ENCODE data around the gene ST6GALNAC4.
A peak's percentile ranks its signal among the peaks of the same experiment; 100 is the strongest.

Gene ST6GALNAC4

GRCh38 chr9:127910613-127911205 is 6.1 kb downstream of the ST6GALNAC4 start:
- DNase-seq, result peak; percentile 58

GRCh38 chr9:127909839-127910273 is 7.0 kb downstream of the ST6GALNAC4 start:
- DNase-seq, result no peak

- DNase-seq, result no peak
Observed at GRCh38 chr9:127908660-127908926, 8.2 kb downstream of the ST6GALNAC4 start.

- no peak for DNase-seq
Observed at GRCh38 chr9:127907867-127908659, 8.8 kb downstream of the ST6GALNAC4 start.

- no peak for DNase-seq
Observed at GRCh38 chr9:127905788-127906191, 11.1 kb downstream of the ST6GALNAC4 start.

GRCh38 chr9:127905004-127905728 is 11.7 kb downstream of the ST6GALNAC4 start:
- DNase-seq, result no peak

GRCh38 chr9:127904561-127905003 is 12.3 kb downstream of the ST6GALNAC4 start:
- no peak for DNase-seq

GRCh38 chr9:127903557-127904475 is 13.0 kb downstream of the ST6GALNAC4 start:
- no peak for DNase-seq

- peak; percentile 65 for DNase-seq
Observed at GRCh38 chr9:127899128-127899943, 17.5 kb downstream of the ST6GALNAC4 start, which contains the start of gene ST6GALNAC6. Gene ST6GALNAC6 (minus strand): TSS chr9:127899603. CDS start chr9:127897981, 1,622 bp downstream.

- DNase-seq, result peak; percentile 77
Observed at GRCh38 chr9:127898433-127899127, 18.3 kb downstream of the ST6GALNAC4 start.

GRCh38 chr9:127897193-127897692 is 19.6 kb downstream of the ST6GALNAC4 start:
- DNase-seq, result peak; percentile 75

GRCh38 chr9:127896395-127897192 is 20.2 kb downstream of the ST6GALNAC4 start:
- no peak for DNase-seq

- DNase-seq, result no peak
Observed at GRCh38 chr9:127895811-127896210, 21.0 kb downstream of the ST6GALNAC4 start.

GRCh38 chr9:127893392-127893791 is 23.4 kb downstream of the ST6GALNAC4 start:
- DNase-seq, result no peak

- DNase-seq, result no peak
Observed at GRCh38 chr9:127892831-127893230, 24.0 kb downstream of the ST6GALNAC4 start.

GRCh38 chr9:127890053-127890452 is 26.8 kb downstream of the ST6GALNAC4 start:
- DNase-seq, result no peak

- DNase-seq, result no peak
Observed at GRCh38 chr9:127887792-127888191, 29.0 kb downstream of the ST6GALNAC4 start.

- DNase-seq, result no peak
Observed at GRCh38 chr9:127886401-127886972, 30.4 kb downstream of the ST6GALNAC4 start.

GRCh38 chr9:127885508-127886281 is 31.1 kb downstream of the ST6GALNAC4 start:
- no peak for DNase-seq

All from NCI-H226 (cell line).